Measurements from ENCODE around the gene LMNA.

LMNA gene

DNA sequence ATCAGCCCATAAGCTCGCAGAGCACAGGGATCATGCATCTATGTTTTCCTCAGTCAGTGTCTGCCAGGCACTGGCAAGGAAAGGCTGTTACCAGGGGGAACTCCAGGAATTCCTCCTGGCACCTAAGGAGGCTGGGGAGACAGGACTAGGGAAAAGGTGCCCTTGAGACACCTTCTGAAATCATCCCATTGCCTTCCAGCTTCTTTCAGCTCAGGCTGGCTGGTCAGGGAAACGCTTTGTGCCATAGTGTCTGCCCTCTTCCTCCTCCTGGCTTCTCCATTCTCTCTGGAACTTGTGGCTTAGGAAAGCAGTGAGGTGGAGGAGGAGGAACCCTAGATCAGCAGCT, 13.8 kb downstream of the LMNA start:
- DNase-seq (ENCODE audit: low read depth), result no peak
- peak overlapping the region; percentile 11; the same call in 1 of the 2 replicates for H3K4me3 ChIP-seq (ENCODE audit: control insufficient read depth, low read depth, low read length)
- TF ChIP-seq, protein P1, sequence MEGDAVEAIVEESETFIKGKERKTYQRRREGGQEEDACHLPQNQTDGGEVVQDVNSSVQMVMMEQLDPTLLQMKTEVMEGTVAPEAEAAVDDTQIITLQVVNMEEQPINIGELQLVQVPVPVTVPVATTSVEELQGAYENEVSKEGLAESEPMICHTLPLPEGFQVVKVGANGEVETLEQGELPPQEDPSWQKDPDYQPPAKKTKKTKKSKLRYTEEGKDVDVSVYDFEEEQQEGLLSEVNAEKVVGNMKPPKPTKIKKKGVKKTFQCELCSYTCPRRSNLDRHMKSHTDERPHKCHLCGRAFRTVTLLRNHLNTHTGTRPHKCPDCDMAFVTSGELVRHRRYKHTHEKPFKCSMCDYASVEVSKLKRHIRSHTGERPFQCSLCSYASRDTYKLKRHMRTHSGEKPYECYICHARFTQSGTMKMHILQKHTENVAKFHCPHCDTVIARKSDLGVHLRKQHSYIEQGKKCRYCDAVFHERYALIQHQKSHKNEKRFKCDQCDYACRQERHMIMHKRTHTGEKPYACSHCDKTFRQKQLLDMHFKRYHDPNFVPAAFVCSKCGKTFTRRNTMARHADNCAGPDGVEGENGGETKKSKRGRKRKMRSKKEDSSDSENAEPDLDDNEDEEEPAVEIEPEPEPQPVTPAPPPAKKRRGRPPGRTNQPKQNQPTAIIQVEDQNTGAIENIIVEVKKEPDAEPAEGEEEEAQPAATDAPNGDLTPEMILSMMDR (IDR thresholded peaks at IDR 0.05; ENCODE audit: control insufficient read depth, insufficient read depth, low read depth, low read length, missing control alignments), result no peak

DNA sequence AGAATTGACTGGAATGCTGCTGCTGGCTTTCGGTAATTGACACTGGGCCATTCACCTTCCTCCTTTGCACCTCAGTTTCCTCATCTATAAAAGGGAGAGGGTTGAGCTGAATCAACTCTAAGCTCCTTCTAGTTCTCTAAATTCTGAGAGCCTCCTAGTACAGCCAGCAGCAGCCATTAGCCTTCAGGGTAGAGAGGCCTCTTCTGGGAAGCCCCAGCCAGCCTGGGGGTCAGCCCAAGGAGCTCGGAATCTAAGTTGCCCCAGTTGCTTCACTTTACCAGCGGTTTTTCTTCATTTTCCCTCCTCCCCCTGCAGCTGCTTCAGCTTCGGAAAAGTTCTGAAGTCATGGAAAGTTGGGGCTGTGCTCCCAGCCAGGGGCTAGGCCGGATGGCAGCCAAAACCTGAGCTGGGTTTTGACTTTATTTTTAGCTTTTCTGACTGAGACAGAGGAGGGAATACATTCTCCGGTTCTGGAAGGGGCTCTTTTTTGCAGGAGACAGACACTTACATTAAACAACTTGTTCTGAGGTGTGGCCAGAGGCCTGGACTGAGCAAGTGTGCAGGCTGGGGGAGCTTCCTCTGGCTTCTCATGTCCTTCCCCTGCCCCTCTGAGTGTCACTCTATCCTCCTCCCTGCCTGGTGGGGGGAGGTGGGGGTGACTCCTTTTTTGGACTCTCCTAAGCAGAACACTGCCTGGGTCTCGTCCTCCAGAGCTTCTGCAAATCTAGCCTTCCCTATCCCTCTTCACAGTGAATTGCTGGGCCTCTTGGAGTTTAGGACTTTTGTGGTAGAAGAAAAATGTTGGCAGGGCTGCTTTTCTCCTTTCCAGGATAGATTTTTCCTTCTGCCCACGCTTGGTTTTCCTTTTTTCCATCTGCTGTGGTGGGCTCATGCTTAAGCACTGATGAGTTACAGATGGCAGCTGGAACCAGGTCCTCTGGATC, 14.4 kb downstream of the LMNA start:
- TF ChIP-seq, protein P1 (IDR thresholded peaks at IDR 0.05; ENCODE audit: control insufficient read depth, insufficient read depth, low read depth, low read length, missing control alignments), result no peak
- peak overlapping the region; percentile 15 for H3K4me3 ChIP-seq (ENCODE audit: control insufficient read depth, low read depth, low read length)
- peak; percentile 74 for DNase-seq (ENCODE audit: low read depth)

DNA sequence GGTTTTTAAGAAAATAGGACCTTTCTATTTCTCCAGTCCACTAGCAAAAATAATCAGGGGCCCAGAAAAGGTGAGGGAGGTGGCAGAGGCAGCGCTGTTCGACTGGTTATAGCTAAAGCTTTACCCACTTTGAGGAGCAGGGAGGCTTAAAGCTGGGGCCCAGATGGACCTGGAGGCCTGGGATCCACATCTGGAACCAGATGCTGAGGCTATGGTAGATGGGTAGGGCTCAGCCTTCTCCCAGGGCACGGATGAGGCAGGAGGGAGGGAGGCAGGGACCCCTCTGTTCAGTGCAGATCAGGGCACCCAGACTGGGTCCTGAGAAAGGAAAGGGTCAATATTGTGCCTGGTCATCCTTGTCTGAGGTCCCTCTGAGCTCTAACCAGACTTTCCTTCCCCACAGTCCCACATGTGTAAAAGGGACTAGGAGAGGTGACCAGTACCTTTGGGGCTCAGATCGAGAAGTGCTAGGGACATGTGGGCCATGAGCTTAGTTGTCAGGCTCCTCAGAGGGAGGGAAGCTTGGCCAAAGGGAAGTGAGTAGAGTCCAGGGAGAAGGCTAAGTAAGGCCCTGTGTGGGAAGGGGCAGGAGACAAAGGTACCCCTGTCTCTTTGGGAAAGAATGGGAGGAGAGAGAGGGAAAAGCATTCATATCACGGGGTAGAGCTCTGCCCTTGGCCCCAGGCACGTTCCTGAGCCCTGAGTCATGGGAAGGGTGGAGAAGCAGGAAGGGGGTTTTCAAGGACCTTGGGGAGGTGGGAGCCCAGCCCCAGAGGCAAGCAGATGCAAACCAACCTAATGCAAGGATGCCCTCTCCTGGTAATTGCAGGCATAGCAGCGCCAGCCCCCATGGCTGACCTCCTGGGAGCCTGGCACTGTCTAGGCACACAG, 15.4 kb downstream of the LMNA start:
- TF ChIP-seq, protein P1 (IDR thresholded peaks at IDR 0.05; ENCODE audit: control insufficient read depth, insufficient read depth, low read depth, low read length, missing control alignments), result peak; percentile 98
- peak; percentile 91 for DNase-seq (ENCODE audit: low read depth)
- H3K4me3 ChIP-seq (ENCODE audit: control insufficient read depth, low read depth, low read length), result peak overlapping the region; percentile 5

DNA sequence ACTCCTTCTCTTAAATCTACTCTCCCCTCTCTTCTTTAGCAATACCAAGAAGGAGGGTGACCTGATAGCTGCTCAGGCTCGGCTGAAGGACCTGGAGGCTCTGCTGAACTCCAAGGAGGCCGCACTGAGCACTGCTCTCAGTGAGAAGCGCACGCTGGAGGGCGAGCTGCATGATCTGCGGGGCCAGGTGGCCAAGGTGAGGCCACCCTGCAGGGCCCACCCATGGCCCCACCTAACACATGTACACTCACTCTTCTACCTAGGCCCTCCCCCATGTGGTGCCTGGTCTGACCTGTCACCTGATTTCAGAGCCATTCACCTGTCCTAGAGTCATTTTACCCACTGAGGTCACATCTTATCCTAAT, 16.0 kb downstream of the LMNA start:
- H3K4me3 ChIP-seq (ENCODE audit: control insufficient read depth, low read depth, low read length), result no peak overlapping the region
- no peak for DNase-seq (ENCODE audit: low read depth)
- TF ChIP-seq, protein P1 (IDR thresholded peaks at IDR 0.05; ENCODE audit: control insufficient read depth, insufficient read depth, low read depth, low read length, missing control alignments), result no peak

DNA sequence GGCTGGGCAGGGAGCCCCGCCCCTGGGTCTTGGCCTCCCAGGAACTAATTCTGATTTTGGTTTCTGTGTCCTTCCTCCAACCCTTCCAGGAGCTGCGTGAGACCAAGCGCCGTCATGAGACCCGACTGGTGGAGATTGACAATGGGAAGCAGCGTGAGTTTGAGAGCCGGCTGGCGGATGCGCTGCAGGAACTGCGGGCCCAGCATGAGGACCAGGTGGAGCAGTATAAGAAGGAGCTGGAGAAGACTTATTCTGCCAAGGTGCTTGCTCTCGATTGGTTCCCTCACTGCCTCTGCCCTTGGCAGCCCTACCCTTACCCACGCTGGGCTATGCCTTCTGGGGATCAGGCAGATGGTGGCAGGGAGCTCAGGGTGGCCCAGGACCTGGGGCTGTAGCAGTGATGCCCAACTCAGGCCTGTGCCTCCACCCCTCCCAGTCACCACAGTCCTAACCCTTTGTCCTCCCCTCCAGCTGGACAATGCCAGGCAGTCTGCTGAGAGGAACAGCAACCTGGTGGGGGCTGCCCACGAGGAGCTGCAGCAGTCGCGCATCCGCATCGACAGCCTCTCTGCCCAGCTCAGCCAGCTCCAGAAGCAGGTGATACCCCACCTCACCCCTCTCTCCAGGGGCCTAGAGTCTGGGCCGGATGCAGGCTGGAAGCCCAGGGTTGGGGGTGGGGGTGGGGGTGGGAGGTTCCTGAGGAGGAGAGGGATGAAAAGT, 20.4 kb downstream of the LMNA start:
- H3K4me3 ChIP-seq (ENCODE audit: control insufficient read depth, low read depth, low read length), result no peak overlapping the region
- TF ChIP-seq, protein P1 (IDR thresholded peaks at IDR 0.05; ENCODE audit: control insufficient read depth, insufficient read depth, low read depth, low read length, missing control alignments), result no peak
- DNase-seq (ENCODE audit: low read depth), result no peak

Measured in AG09309 (cell line).